ENCODE measurements around the gene PIP5K1C. TPM values are rescaled to one million over a fixed set of nuclear protein-coding genes. Genes with fewer than 3 reads are reported as not detected.

PIP5K1C gene
- total RNA-seq, 4 donors from 2014 or later: 25.4 to 91.1 (median 36.4) TPM

DNA sequence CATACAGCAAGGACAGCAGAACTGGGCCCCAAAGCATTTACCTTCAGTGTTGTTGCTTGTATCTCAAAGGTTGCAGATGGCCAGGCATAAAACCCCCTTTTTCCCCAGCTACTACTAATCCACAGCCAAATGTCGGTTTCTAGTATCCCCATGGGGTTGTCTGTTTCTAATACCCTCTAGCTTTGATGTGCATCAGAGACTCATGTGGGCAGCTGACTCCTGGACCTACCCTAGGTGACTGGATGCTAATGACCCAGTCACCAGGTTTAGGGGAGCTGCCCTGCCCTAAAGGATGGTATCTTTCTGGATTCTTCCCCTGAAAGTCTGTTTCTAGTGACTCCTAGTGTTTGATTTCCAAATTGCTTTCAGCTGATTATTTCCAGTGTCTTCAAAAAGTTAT is 31.8 kb upstream of the PIP5K1C start:
- peaks cover 0 to 7% (median 3%) of the 10 kb centered on the region in 4 donors for H3K4me1 ChIP-seq
- in situ Hi-C loops (cut with MboI; ENCODE audit: low pct_ligation_motif_present in 1 of 4, low pct_unique_long_range_greater_than_20kb in 1 of 4, low sequenced_read_pairs in 3 of 4): no loop called here
- no peaks in the 10 kb centered on the region for H3K27me3 ChIP-seq
- H3K4me3 ChIP-seq: no peak overlapping the region
- intact Hi-C loops (cut with DNase I; ENCODE audit: low total_unique reads): no loop called here
- no peak for DNase-seq
- H3K36me3 ChIP-seq: peaks cover 0 to 6% (median 0%) of the 10 kb centered on the region in 4 donors
- no peaks in the 10 kb centered on the region for H3K9me3 ChIP-seq
- 94% methylated on average over 1 of the region's 1 CpG; no CpG with 5 or more reads in 1 of the 2 donors for WGBS, 2 donors (ENCODE audit: low coverage in 1 of 2)
- H3K27ac ChIP-seq: no peak overlapping the region
- no peak for TF ChIP-seq POLR2A (IDR thresholded peaks at IDR 0.05)
- TF ChIP-seq, protein P1, sequence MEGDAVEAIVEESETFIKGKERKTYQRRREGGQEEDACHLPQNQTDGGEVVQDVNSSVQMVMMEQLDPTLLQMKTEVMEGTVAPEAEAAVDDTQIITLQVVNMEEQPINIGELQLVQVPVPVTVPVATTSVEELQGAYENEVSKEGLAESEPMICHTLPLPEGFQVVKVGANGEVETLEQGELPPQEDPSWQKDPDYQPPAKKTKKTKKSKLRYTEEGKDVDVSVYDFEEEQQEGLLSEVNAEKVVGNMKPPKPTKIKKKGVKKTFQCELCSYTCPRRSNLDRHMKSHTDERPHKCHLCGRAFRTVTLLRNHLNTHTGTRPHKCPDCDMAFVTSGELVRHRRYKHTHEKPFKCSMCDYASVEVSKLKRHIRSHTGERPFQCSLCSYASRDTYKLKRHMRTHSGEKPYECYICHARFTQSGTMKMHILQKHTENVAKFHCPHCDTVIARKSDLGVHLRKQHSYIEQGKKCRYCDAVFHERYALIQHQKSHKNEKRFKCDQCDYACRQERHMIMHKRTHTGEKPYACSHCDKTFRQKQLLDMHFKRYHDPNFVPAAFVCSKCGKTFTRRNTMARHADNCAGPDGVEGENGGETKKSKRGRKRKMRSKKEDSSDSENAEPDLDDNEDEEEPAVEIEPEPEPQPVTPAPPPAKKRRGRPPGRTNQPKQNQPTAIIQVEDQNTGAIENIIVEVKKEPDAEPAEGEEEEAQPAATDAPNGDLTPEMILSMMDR (IDR thresholded peaks at IDR 0.05): no peak
- no peak for TF ChIP-seq EP300 (IDR thresholded peaks at IDR 0.05; ENCODE audit: low read depth)
- TF ChIP-seq POLR2AphosphoS5 (IDR thresholded peaks at IDR 0.05): no peak

DNA sequence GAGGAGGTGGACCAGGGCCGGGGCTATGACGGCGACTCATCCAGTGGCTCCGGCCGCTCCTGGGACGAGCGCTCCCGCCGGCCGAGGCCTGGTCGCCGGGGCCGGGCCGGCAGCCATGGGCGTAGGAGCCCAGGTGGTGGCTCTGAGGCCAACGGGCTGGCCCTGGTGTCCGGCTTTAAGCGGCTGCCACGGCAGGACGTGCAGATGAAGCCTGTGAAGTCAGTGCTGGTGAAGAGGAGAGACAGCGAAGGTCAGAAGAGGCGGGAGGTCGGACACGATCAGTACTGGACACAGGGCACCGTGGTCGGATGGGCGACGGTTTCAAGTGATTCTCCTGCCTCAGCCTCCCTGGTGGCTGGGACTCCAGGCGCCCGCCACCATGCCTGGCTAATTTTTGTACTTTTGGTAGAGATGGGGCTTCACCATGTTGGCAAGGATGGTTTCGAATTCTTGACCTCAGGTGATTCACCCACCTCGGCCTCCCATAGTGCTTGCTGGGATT is 30.2 kb upstream of the PIP5K1C start:
- Histone ChIP-seq H3K4me1 (peaks cover 0 to 21% (median 9%) of the 10 kb centered on the region in 4 donors), H3K36me3 (peaks cover 0 to 6% (median 0%) of the 10 kb centered on the region in 4 donors), H3K27ac (no peak overlapping the region), H3K4me3 (no peak overlapping the region), H3K27me3 (no peaks in the 10 kb centered on the region), H3K9me3 (no peaks in the 10 kb centered on the region)
- 83 to 95% methylated on average over 1 to 18 of the region's 32 CpGs for WGBS, 2 donors (ENCODE audit: low coverage in 1 of 2)
- no peak for DNase-seq
- in situ Hi-C loops (cut with MboI; ENCODE audit: low pct_ligation_motif_present in 1 of 4, low pct_unique_long_range_greater_than_20kb in 1 of 4, low sequenced_read_pairs in 3 of 4): no loop called here
- TF ChIP-seq EP300 (IDR thresholded peaks at IDR 0.05; ENCODE audit: low read depth) (no peak), POLR2AphosphoS5 (IDR thresholded peaks at IDR 0.05) (no peak), POLR2A (IDR thresholded peaks at IDR 0.05) (no peak)
- TF ChIP-seq, protein P1 (IDR thresholded peaks at IDR 0.05): no peak
- intact Hi-C loops (cut with DNase I; ENCODE audit: low total_unique reads): no loop called here

DNA sequence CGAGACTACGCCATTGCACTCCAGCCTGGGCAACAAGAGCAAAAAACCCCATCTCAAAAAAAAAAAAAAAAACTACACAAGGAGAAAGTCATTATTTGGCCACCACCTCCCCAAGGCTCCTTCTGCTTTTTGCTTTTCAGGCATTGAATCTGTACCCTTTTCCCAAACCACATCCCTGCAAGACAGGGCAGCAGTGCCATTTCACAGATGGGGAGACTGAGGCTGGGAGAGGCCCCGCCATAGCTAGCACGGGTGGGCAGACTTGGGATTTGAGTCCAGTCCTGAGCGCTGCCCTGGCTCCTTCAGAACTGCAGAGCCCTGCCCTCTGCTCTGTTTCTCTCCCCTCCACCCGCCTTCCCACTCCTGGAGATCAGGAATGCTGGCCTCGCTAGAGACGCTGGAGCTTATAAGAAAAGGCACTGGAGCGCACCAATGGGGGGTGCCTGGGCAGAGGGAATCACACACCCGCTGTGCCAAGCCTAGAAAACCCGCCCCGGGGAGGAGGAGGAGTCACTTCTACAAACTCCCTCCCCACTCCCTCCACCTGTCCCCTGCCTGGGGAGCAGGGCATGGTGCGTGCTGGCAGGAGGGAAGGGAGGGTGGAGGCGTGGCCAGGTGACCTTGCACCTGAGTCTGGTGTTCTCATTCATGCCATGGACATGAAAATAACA is 25.5 kb upstream of the PIP5K1C start:
- in situ Hi-C loops (cut with MboI; ENCODE audit: low pct_ligation_motif_present in 1 of 4, low pct_unique_long_range_greater_than_20kb in 1 of 4, low sequenced_read_pairs in 3 of 4) (no loop called here), intact Hi-C loops (cut with DNase I; ENCODE audit: low total_unique reads) (no loop called here)
- TF ChIP-seq EP300 (IDR thresholded peaks at IDR 0.05; ENCODE audit: low read depth) (no peak), POLR2A (IDR thresholded peaks at IDR 0.05) (peak; percentile 72), POLR2AphosphoS5 (IDR thresholded peaks at IDR 0.05) (peak; percentile 52 to 86 (median 82))
- TF ChIP-seq, protein P1 (IDR thresholded peaks at IDR 0.05): no peak
- peak; percentile 93 for DNase-seq
- Histone ChIP-seq H3K4me1 (peaks cover 3 to 60% (median 31%) of the 10 kb centered on the region in 4 donors), H3K9me3 (no peaks in the 10 kb centered on the region), H3K4me3 (no peak overlapping the region), H3K27ac (peak overlapping the region; percentile 67 to 86 (median 78)), H3K27me3 (peaks cover 27% of the 10 kb centered on the region), H3K36me3 (peaks cover 0 to 6% (median 0%) of the 10 kb centered on the region in 4 donors)
- 34 to 51% methylated on average over 4 to 14 of the region's 14 CpGs for WGBS, 2 donors (ENCODE audit: low coverage in 1 of 2)

DNA sequence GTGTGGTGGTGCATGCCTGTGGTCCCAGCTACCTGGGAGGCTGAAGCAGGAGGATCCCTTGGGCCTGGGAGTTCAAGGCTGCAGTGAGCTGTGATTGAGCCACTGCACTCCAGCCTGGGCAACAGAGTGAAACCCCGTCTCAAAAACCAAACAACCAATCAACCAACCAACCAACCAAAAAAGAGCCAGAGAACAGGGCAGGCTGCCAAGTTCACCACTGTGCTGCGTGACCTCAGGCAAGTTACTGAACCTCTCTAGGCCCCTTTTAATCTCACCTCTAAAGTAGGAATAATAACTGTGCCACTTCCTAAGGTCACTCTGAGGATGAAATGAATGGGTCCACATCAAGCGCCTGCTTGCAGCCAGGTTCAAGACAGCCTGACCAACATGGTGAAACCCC is 24.9 kb upstream of the PIP5K1C start:
- peaks cover 3 to 63% (median 37%) of the 10 kb centered on the region in 4 donors for H3K4me1 ChIP-seq
- 61% methylated on average over 3 of the region's 3 CpGs; no CpG with 5 or more reads in 1 of the 2 donors for WGBS, 2 donors (ENCODE audit: low coverage in 1 of 2)
- H3K4me3 ChIP-seq: no peak overlapping the region
- H3K9me3 ChIP-seq: no peaks in the 10 kb centered on the region
- H3K36me3 ChIP-seq: peaks cover 0 to 3% (median 0%) of the 10 kb centered on the region in 4 donors
- H3K27ac ChIP-seq: peak overlapping the region; percentile 67 to 86 (median 78)
- TF ChIP-seq POLR2AphosphoS5 (IDR thresholded peaks at IDR 0.05): no peak
- TF ChIP-seq EP300 (IDR thresholded peaks at IDR 0.05; ENCODE audit: low read depth): no peak
- TF ChIP-seq POLR2A (IDR thresholded peaks at IDR 0.05): no peak
- TF ChIP-seq, protein P1 (IDR thresholded peaks at IDR 0.05): no peak
- no peak for DNase-seq
- in situ Hi-C loops (cut with MboI; ENCODE audit: low pct_ligation_motif_present in 1 of 4, low pct_unique_long_range_greater_than_20kb in 1 of 4, low sequenced_read_pairs in 3 of 4): no loop called here
- intact Hi-C loops (cut with DNase I; ENCODE audit: low total_unique reads): no loop called here
- H3K27me3 ChIP-seq: peaks cover 33% of the 10 kb centered on the region
